ENCODE measurements around the gene SCAMP4. TPM values are rescaled to one million over a fixed set of nuclear protein-coding genes. Genes with fewer than 3 reads are reported as not detected.

SCAMP4 gene
- total RNA-seq, 6 experiments from 2014 or later = 51.7 to 84.8 (median 58.5) TPM

GRCh38 chr19:1933942-1934341, 28.7 kb downstream of the SCAMP4 start:
- Mint-ChIP-seq H3K27ac (no peak overlapping the region), H3K4me3 (no peak overlapping the region), H3K36me3 (ENCODE audit: low read depth) (peaks cover 9% of the 10 kb centered on the region), H3K27me3 (ENCODE audit: insufficient read depth) (peaks cover 4% of the 10 kb centered on the region; the same call in 1 of the 2 replicates), H3K4me1 (ENCODE audit: low read depth) (peaks cover 12% of the 10 kb centered on the region), H3K9me3 (peaks cover 22% of the 10 kb centered on the region)
- no peak for DNase-seq
- TF ChIP-seq CTCF (IDR thresholded peaks at IDR 0.05) = no peak

- TF ChIP-seq CTCF (IDR thresholded peaks at IDR 0.05) = no peak
- Mint-ChIP-seq H3K9me3 (peaks cover 22% of the 10 kb centered on the region), H3K4me1 (ENCODE audit: low read depth) (peaks cover 7% of the 10 kb centered on the region), H3K4me3 (no peak overlapping the region), H3K36me3 (ENCODE audit: low read depth) (peaks cover 9% of the 10 kb centered on the region), H3K27ac (no peak overlapping the region), H3K27me3 (ENCODE audit: insufficient read depth) (peaks cover 4% of the 10 kb centered on the region; the same call in 1 of the 2 replicates)
- DNase-seq = peak; percentile 30
These were observed 30.4 kb downstream of the SCAMP4 start for GRCh38 chr19:1935484-1936208.

GRCh38 chr19:1936430-1936829, 31.2 kb downstream of the SCAMP4 start:
- Mint-ChIP-seq H3K27ac (no peak overlapping the region; the same call in 1 of the 2 replicates), H3K9me3 (peaks cover 21% of the 10 kb centered on the region), H3K4me1 (ENCODE audit: low read depth) (peaks cover 7% of the 10 kb centered on the region), H3K36me3 (ENCODE audit: low read depth) (peaks cover 9% of the 10 kb centered on the region), H3K4me3 (no peak overlapping the region), H3K27me3 (ENCODE audit: insufficient read depth) (peaks cover 4% of the 10 kb centered on the region; the same call in 1 of the 2 replicates)
- no peak for DNase-seq
- TF ChIP-seq CTCF (IDR thresholded peaks at IDR 0.05) = no peak

GRCh38 chr19:1936916-1937610, 31.9 kb downstream of the SCAMP4 start:
- Mint-ChIP-seq H3K4me1 (ENCODE audit: low read depth) (peaks cover 7% of the 10 kb centered on the region), H3K4me3 (no peak overlapping the region), H3K36me3 (ENCODE audit: low read depth) (peaks cover 9% of the 10 kb centered on the region), H3K27me3 (ENCODE audit: insufficient read depth) (peaks cover 4% of the 10 kb centered on the region; the same call in 1 of the 2 replicates), H3K9me3 (peaks cover 16% of the 10 kb centered on the region), H3K27ac (no peak overlapping the region; the same call in 1 of the 2 replicates)
- TF ChIP-seq CTCF (IDR thresholded peaks at IDR 0.05) = no peak
- DNase-seq = no peak

- TF ChIP-seq CTCF (IDR thresholded peaks at IDR 0.05) = no peak
- Mint-ChIP-seq H3K27me3 (ENCODE audit: insufficient read depth) (peaks cover 4% of the 10 kb centered on the region; the same call in 1 of the 2 replicates), H3K4me3 (no peak overlapping the region), H3K36me3 (ENCODE audit: low read depth) (peaks cover 9% of the 10 kb centered on the region), H3K9me3 (peaks cover 11% of the 10 kb centered on the region), H3K4me1 (ENCODE audit: low read depth) (peaks cover 13% of the 10 kb centered on the region), H3K27ac (no peak overlapping the region)
- DNase-seq = no peak
These were observed 32.9 kb downstream of the SCAMP4 start for GRCh38 chr19:1938071-1938470.
